ENCODE results near the gene STS. TPM values are rescaled to one million over a fixed set of nuclear protein-coding genes. Genes with fewer than 3 reads are reported as not detected.

STS gene
- total RNA-seq, 1 experiment from 2014 or later, result 70.0 TPM

DNA sequence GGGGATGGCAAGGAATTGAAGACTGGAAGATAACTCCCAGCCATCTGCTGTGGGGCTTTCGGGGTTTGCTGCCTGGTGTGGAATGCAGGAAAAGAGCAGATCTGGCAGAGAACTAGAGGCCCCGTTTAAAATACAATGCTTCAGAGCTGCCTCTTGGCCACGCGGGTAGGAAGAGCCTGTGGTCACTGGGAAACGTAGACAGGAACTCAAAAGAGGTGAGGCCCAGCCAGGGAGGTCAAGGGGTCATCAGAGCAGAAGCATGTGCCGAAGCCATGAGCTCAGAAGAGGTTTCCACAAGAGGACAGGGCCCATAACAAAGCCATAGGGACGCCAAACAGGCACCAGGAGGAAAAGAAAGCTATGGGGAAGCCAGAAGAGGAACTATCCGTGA, 14.5 kb upstream of the STS start:
- CTCF ChIA-PET, result interaction anchor here (0.6 to 1.6 kb wide), 3 partner anchors 10 to 59 kb away, joined by 3 to 6 read pairs (median 3); no protein-coding TSS in a partner anchor
- DNase-seq, result peak; percentile 49 to 81
- TF ChIP-seq, protein P1, sequence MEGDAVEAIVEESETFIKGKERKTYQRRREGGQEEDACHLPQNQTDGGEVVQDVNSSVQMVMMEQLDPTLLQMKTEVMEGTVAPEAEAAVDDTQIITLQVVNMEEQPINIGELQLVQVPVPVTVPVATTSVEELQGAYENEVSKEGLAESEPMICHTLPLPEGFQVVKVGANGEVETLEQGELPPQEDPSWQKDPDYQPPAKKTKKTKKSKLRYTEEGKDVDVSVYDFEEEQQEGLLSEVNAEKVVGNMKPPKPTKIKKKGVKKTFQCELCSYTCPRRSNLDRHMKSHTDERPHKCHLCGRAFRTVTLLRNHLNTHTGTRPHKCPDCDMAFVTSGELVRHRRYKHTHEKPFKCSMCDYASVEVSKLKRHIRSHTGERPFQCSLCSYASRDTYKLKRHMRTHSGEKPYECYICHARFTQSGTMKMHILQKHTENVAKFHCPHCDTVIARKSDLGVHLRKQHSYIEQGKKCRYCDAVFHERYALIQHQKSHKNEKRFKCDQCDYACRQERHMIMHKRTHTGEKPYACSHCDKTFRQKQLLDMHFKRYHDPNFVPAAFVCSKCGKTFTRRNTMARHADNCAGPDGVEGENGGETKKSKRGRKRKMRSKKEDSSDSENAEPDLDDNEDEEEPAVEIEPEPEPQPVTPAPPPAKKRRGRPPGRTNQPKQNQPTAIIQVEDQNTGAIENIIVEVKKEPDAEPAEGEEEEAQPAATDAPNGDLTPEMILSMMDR (IDR thresholded peaks at IDR 0.05; ENCODE audit: insufficient read depth in 1 of 2, low read depth in 1 of 2, low read length in 1 of 2, severe bottlenecking in 1 of 2, unreplicated experiment in 1 of 2), result no peak
- H3K36me3 ChIP-seq (ENCODE audit: control insufficient read depth, insufficient read depth, low read length), result no peaks in the 10 kb centered on the region
- no TSS peak for BruUV-seq (replicated peaks)
- H3K9me3 ChIP-seq, result no peaks in the 10 kb centered on the region
- POLR2A ChIA-PET, result interaction anchor here (0.5 to 1.2 kb wide), 4 partner anchors 11 to 88 kb away, joined by 3 to 5 read pairs (median 4); no protein-coding TSS in a partner anchor
- intact Hi-C loops (cut with micrococcal nuclease; ENCODE audit: unreplicated experiment), result loop anchor here (10.0 kb wide), 2 partner anchors 452 to 758 kb away; no protein-coding TSS in a partner anchor
- H3K4me1 ChIP-seq, result peaks cover 49% of the 10 kb centered on the region
- H3K4me3 ChIP-seq (ENCODE audit: low read depth, low read length), result no peak overlapping the region
- H3K27ac Mint-ChIP-seq (ENCODE audit: unreplicated experiment), result peak overlapping the region; percentile 100
- H3K4me1 Mint-ChIP-seq (ENCODE audit: low read depth, unreplicated experiment), result peaks cover 31% of the 10 kb centered on the region
- no peaks in the 10 kb centered on the region for H3K9me3 Mint-ChIP-seq (ENCODE audit: unreplicated experiment)
- H3K36me3 Mint-ChIP-seq (ENCODE audit: insufficient read depth, unreplicated experiment), result peaks cover 26% of the 10 kb centered on the region
- peak overlapping the region; percentile 75 for H3K4me3 Mint-ChIP-seq (ENCODE audit: unreplicated experiment)
- H3K27me3 ChIP-seq (replicated peaks; ENCODE audit: control insufficient read depth, insufficient read depth, low read length), result no peaks in the 10 kb centered on the region
- no peaks in the 10 kb centered on the region for H3K27me3 Mint-ChIP-seq (ENCODE audit: insufficient read depth, unreplicated experiment)

- Histone ChIP-seq H3K27me3 (replicated peaks; ENCODE audit: control insufficient read depth, insufficient read depth, low read length) (no peaks in the 10 kb centered on the region), H3K9me3 (no peaks in the 10 kb centered on the region), H3K4me1 (peaks cover 45% of the 10 kb centered on the region), H3K36me3 (ENCODE audit: control insufficient read depth, insufficient read depth, low read length) (no peaks in the 10 kb centered on the region), H3K4me3 (ENCODE audit: low read depth, low read length) (no peak overlapping the region)
- Mint-ChIP-seq H3K27me3 (ENCODE audit: insufficient read depth, unreplicated experiment) (no peaks in the 10 kb centered on the region), H3K4me3 (ENCODE audit: unreplicated experiment) (no peak overlapping the region), H3K36me3 (ENCODE audit: insufficient read depth, unreplicated experiment) (peaks cover 35% of the 10 kb centered on the region), H3K27ac (ENCODE audit: unreplicated experiment) (peak overlapping the region; percentile 100), H3K4me1 (ENCODE audit: low read depth, unreplicated experiment) (peaks cover 31% of the 10 kb centered on the region), H3K9me3 (ENCODE audit: unreplicated experiment) (no peaks in the 10 kb centered on the region)
- DNase-seq, result no peak
- intact Hi-C loops (cut with micrococcal nuclease; ENCODE audit: unreplicated experiment), result loop anchor here (10.0 kb wide), 2 partner anchors 450 to 760 kb away; no protein-coding TSS in a partner anchor
- TF ChIP-seq, protein P1 (IDR thresholded peaks at IDR 0.05; ENCODE audit: insufficient read depth in 1 of 2, low read depth in 1 of 2, low read length in 1 of 2, severe bottlenecking in 1 of 2, unreplicated experiment in 1 of 2), result no peak
- CTCF ChIA-PET, result no interaction called here
- no TSS peak for BruUV-seq (replicated peaks)
- POLR2A ChIA-PET, result no interaction called here
Observed at GRCh38 chrX:7134981-7135380, 12.5 kb upstream of the STS start.

DNA sequence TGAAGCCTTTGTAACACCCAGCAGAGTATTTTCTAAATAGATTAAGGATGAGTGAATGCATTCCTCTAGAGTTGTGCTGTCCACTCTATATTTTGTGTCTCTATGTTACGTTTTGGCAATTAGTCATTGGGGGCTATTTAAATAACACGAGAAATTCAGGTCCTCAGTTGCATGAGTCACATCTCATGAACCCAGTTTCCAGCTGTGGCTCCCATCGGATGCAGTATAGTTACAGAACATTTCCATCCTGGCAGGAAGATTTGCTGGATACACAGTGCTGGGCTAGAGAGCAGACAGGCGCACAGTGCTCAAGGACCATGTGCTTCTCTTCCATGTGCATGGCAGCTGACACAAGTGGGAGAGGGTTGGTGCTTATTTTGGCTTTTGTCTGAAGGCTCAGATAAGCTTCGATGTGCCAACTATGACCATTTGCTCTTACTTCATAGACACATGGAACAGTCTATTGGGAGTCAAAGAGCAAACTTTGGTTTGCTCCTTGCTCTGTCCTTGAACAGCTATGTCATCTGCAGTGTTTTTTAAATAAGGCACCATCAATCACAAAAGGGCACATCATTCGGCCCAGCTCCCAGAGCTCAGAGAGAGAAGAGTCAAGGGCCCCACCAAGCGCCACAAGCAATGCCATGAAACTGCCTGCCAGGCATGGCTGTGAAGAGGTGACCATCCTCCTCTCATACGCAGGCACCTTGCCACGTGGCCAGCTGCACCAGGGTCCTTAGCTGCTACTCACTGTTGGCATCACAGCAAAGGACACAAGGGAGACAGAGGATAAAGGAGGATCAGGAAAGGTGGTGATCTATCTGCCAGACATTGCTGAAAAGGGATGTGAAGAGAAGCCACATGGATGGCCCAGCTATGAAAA, 8.1 kb upstream of the STS start:
- intact Hi-C loops (cut with micrococcal nuclease; ENCODE audit: unreplicated experiment), result loop anchor here (10.0 kb wide), 2 partner anchors 445 to 765 kb away; no protein-coding TSS in a partner anchor
- Mint-ChIP-seq H3K4me1 (ENCODE audit: low read depth, unreplicated experiment) (peaks cover 10% of the 10 kb centered on the region), H3K27ac (ENCODE audit: unreplicated experiment) (no peak overlapping the region), H3K9me3 (ENCODE audit: unreplicated experiment) (no peaks in the 10 kb centered on the region), H3K27me3 (ENCODE audit: insufficient read depth, unreplicated experiment) (no peaks in the 10 kb centered on the region), H3K36me3 (ENCODE audit: insufficient read depth, unreplicated experiment) (peaks cover 13% of the 10 kb centered on the region), H3K4me3 (ENCODE audit: unreplicated experiment) (no peak overlapping the region)
- Histone ChIP-seq H3K36me3 (ENCODE audit: control insufficient read depth, insufficient read depth, low read length) (no peaks in the 10 kb centered on the region), H3K27me3 (replicated peaks; ENCODE audit: control insufficient read depth, insufficient read depth, low read length) (no peaks in the 10 kb centered on the region), H3K9me3 (no peaks in the 10 kb centered on the region), H3K4me3 (ENCODE audit: low read depth, low read length) (no peak overlapping the region), H3K4me1 (peaks cover 27% of the 10 kb centered on the region)
- DNase-seq, result no peak
- TF ChIP-seq, protein P1 (IDR thresholded peaks at IDR 0.05; ENCODE audit: insufficient read depth in 1 of 2, low read depth in 1 of 2, low read length in 1 of 2, severe bottlenecking in 1 of 2, unreplicated experiment in 1 of 2), result no peak
- ChIA-PET CTCF (no interaction called here), POLR2A (no interaction called here)
- BruUV-seq (replicated peaks), result no TSS peak
